GM19043 (cell line): Measurements from ENCODE around the gene AAK1.
"Not testable (repeated sequence)": the region's sequence is repeated elsewhere in the genome, so short reads cannot be mapped to it uniquely, and the experiment has no call there.

ENCODE experiments used
- ATAC-seq: cut with Tn5 transposase; IDR thresholded peaks from one replicate; pipeline ENCODE4 v1.9.1; 2021; ENCODE audit warnings: low read depth; ENCODE audit not compliant: unreplicated experiment

Gene AAK1

GRCh38 chr2:69419111-69419510, 224.4 kb downstream of the AAK1 start:
- ATAC-seq: not testable (repeated sequence)

GRCh38 chr2:69416147-69416546, 227.4 kb downstream of the AAK1 start:
- no peak for ATAC-seq
